ENCODE data around the gene CSRP3.
A peak's percentile ranks its signal among the peaks of the same experiment; 100 is the strongest.

CSRP3 gene

GRCh38 chr11:19225123-19225522 is 23.3 kb upstream of the CSRP3 start:
- DNase-seq = no peak

GRCh38 chr11:19220903-19221724 is 19.3 kb upstream of the CSRP3 start:
- DNase-seq = peak; percentile 30

- peak; percentile 17 for DNase-seq
Observed at GRCh38 chr11:19218786-19219460, 17.1 kb upstream of the CSRP3 start.

- DNase-seq = no peak
Observed at GRCh38 chr11:19218216-19218615, 16.4 kb upstream of the CSRP3 start.

GRCh38 chr11:19216709-19217374 is 15.1 kb upstream of the CSRP3 start:
- DNase-seq = no peak

GRCh38 chr11:19216021-19216420 is 14.2 kb upstream of the CSRP3 start:
- no peak for DNase-seq

- DNase-seq = no peak
Observed at GRCh38 chr11:19209617-19210370, 8.0 kb upstream of the CSRP3 start.

- DNase-seq = no peak
Observed at GRCh38 chr11:19208959-19209546, 7.3 kb upstream of the CSRP3 start.

GRCh38 chr11:19208181-19208580 is 6.4 kb upstream of the CSRP3 start:
- DNase-seq = no peak

- DNase-seq = no peak
Observed at GRCh38 chr11:19204836-19205235, 3.1 kb upstream of the CSRP3 start.

GRCh38 chr11:19200410-19201201 is 1.2 kb downstream of the CSRP3 start:
- DNase-seq = no peak

GRCh38 chr11:19199771-19200170 is 2.0 kb downstream of the CSRP3 start:
- no peak for DNase-seq

GRCh38 chr11:19199048-19199447 is 2.7 kb downstream of the CSRP3 start:
- no peak for DNase-seq

GRCh38 chr11:19196432-19196831 is 5.4 kb downstream of the CSRP3 start:
- no peak for DNase-seq

GRCh38 chr11:19194620-19195308 is 7.0 kb downstream of the CSRP3 start:
- DNase-seq = no peak

- DNase-seq = no peak
Observed at GRCh38 chr11:19193916-19194315, 7.9 kb downstream of the CSRP3 start.

GRCh38 chr11:19191530-19192169 is 10.1 kb downstream of the CSRP3 start:
- no peak for DNase-seq

GRCh38 chr11:19187833-19188258 is 13.9 kb downstream of the CSRP3 start:
- DNase-seq = peak; percentile 31

GRCh38 chr11:19187114-19187832 is 14.5 kb downstream of the CSRP3 start:
- DNase-seq = no peak

GRCh38 chr11:19185516-19186052 is 16.2 kb downstream of the CSRP3 start:
- DNase-seq = no peak
